MCF 10A (cell line): Measurements from ENCODE around the gene NUP210L. TPM values are rescaled to one million over a fixed set of nuclear protein-coding genes. Genes with fewer than 3 reads are reported as not detected.

Source experiments
- BruUV-seq: library from RNA; stranded (reverse); fragments of 400-500 nt; replicated peaks from 2 replicates; lab custom pipeline; 2021; lab: Mats Ljungman, UMichigan
- CTCF ChIA-PET: fragments of 300-600 bp; sonication (Branson Sonifier 250); formaldehyde crosslinking; extraction: SDS; loops from one replicate; lab custom pipeline; 2021; ENCODE audit warnings: antibody characterized with exemption, inconsistent platforms; lab: Yijun Ruan, JAX
- POLR2A ChIA-PET: fragments of 300-600, 350-650 bp; sonication (Branson Sonifier 250); formaldehyde crosslinking; extraction: SDS; loops from one replicate; lab custom pipeline; 2020; ENCODE audit warnings: antibody characterized with exemption, inconsistent platforms; lab: Yijun Ruan, JAX
- DNase-seq: peaks from one replicate; pipeline ENCODE4 v3.0.0-alpha.2; 2018; ENCODE audit not compliant: unreplicated experiment
- H3K27ac Mint-ChIP-seq: one replicate; pipeline ENCODE4 v1.8.0; 2022; ENCODE audit warnings: mild to moderate bottlenecking, low read depth, mixed read lengths; ENCODE audit not compliant: unreplicated experiment
- H3K27me3 Mint-ChIP-seq: one replicate; pipeline ENCODE4 v1.8.0; 2022; ENCODE audit warnings: mixed read lengths; ENCODE audit not compliant: insufficient read depth, unreplicated experiment
- H3K36me3 Mint-ChIP-seq: one replicate; pipeline ENCODE4 v1.8.0; 2022; ENCODE audit warnings: mild to moderate bottlenecking, moderate library complexity, mixed read lengths; ENCODE audit not compliant: insufficient read depth, unreplicated experiment
- H3K4me1 Mint-ChIP-seq: one replicate; pipeline ENCODE4 v1.8.0; 2022; ENCODE audit warnings: mixed read lengths; ENCODE audit not compliant: insufficient read depth, unreplicated experiment
- H3K4me3 Mint-ChIP-seq: one replicate; pipeline ENCODE4 v1.8.0; 2022; ENCODE audit warnings: mild to moderate bottlenecking, moderate library complexity, mixed read lengths; ENCODE audit not compliant: unreplicated experiment
- H3K9me3 Mint-ChIP-seq: one replicate; pipeline ENCODE4 v1.8.0; 2022; ENCODE audit warnings: mixed read lengths; ENCODE audit not compliant: unreplicated experiment
- CTCF ChIP-seq: fragments of 200-600 bp; IDR thresholded peaks from one replicate; pipeline ENCODE4 v1.8.0; 2022; ENCODE audit warnings: antibody characterized with exemption, mild to moderate bottlenecking; ENCODE audit not compliant: unreplicated experiment
- intact Hi-C: fragments of 100-400 bp; cut with micrococcal nuclease; formaldehyde crosslinking; loops from 2 replicates; pipeline ENCODE4 v1.14.1; 2022
- total RNA-seq: library from RNA; stranded (reverse); gene quantifications from 2 replicates; pipeline ENCODE4 v1.2.3, GENCODE V29; 2022

Gene NUP210L
- total RNA-seq, 1 experiment from 2014 or later: 0.05 TPM

DNA sequence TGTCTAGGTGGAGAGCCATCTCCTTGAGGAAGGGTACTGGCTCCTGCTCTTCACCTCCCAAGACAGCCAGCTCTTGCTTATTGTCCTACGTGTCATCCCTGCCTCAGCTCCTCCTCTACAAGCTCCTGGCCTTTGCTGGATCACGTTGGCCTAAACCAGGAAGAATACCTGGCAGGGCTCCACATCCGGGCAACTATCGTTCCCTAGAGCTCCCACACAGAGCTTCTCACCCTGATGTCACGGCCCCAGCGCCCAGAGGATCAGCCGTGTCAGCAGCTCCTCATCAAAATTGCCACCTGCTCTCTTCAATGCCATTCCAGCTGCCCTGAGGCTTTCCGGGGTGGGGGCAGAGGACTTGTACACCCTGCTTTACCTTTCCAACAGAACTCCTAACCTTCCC lies 38.9 kb upstream of the NUP210L start:
- Mint-ChIP-seq H3K27me3 (peaks cover 23% of the 10 kb centered on the region), H3K9me3 (no peaks in the 10 kb centered on the region), H3K4me1 (peaks cover 19% of the 10 kb centered on the region), H3K27ac (peak overlapping the region; percentile 81), H3K4me3 (no peak overlapping the region), H3K36me3 (no peaks in the 10 kb centered on the region)
- peak; percentile 87 for DNase-seq
- no TSS peak for BruUV-seq
- TF ChIP-seq CTCF: no peak
- intact Hi-C loops: no loop called here
- ChIA-PET POLR2A (interaction anchor here (0.9 to 4.1 kb wide), 9 partner anchors 11 to 218 kb away, joined by 3 to 58 read pairs (median 4); partner anchors contain the start of genes RPS27 and UBAP2L), CTCF (interaction anchor here (0.6 to 1.6 kb wide), 8 partner anchors 10 to 222 kb away, joined by 3 to 5 read pairs (median 3); no protein-coding TSS in a partner anchor)

DNA sequence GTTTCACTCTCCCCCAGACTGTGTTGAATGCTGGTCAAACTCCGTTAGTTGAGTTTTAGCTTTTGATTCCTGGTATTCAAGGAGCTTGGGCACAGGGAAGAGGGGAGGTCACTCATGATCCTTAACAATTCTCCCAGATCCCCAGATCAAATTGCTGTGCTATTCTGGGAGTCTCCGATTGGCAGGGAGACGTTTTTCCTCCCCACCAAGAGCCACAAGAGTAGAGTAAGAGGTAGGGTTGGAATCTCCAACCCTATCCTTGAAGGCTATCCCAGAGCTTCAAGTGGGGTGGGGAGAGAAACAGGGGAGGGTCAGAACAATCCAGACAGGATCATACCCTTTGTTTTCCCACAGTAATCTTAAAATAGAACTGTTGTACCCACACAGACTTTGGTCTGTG lies 37.6 kb upstream of the NUP210L start:
- H3K36me3 Mint-ChIP-seq: no peaks in the 10 kb centered on the region
- peaks cover 19% of the 10 kb centered on the region for H3K4me1 Mint-ChIP-seq
- H3K4me3 Mint-ChIP-seq: no peak overlapping the region
- H3K27ac Mint-ChIP-seq: no peak overlapping the region
- H3K27me3 Mint-ChIP-seq: peaks cover 23% of the 10 kb centered on the region
- H3K9me3 Mint-ChIP-seq: no peaks in the 10 kb centered on the region
- ChIA-PET CTCF (interaction anchor here (0.6 to 1.6 kb wide), 4 partner anchors 9 to 349 kb away, joined by 3 to 5 read pairs (median 3); no protein-coding TSS in a partner anchor), POLR2A (interaction anchor here (0.7 to 2.8 kb wide), 5 partner anchors 8 to 129 kb away, joined by 3 to 13 read pairs (median 4); partner anchors contain the start of genes AQP10 and UBAP2L)
- no TSS peak for BruUV-seq
- no peak for DNase-seq
- TF ChIP-seq CTCF: no peak
- intact Hi-C loops: no loop called here

DNA sequence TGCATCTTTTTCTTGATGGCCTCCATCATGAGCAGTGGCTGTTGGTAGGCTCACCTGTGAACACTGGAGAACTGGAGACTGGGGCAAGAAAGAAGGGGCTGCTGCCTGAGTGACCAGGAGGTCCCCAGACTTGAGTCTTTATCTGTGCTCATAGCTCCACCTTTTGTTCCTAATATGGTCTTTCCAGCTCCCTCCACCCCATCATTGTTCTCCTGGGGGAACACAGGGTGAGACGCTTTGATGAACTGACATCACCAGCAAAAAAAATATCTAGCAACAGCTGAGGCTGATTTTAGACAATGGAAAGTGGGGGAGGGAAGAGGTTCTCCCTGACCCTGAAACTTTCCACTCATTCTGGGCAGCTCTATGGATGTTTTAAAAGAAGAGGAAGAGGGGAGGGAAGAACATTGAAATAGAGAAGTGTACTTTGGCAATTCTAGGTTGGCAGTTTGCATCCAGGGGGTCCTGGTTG lies 37.2 kb upstream of the NUP210L start, which contains the start of gene TPM3:
Gene TPM3, minus strand, starts transcription at position 111 of the 472 bp plus-strand sequence. Its CDS starts 82 bp downstream, at position 29.
- Mint-ChIP-seq H3K9me3 (no peaks in the 10 kb centered on the region), H3K27ac (no peak within 1 kb of the TSS), H3K27me3 (peaks cover 23% of the 10 kb centered on the region), H3K4me3 (no peak within 1 kb of the TSS), H3K36me3 (no peaks in the 10 kb centered on the region), H3K4me1 (peaks cover 16% of the 10 kb centered on the region)
- TF ChIP-seq CTCF: no peak
- BruUV-seq: no TSS peak
- ChIA-PET CTCF (interaction anchor here (0.6 to 1.4 kb wide), 4 partner anchors 11 to 348 kb away, joined by 3 read pairs; no protein-coding TSS in a partner anchor), POLR2A (interaction anchor here (0.6 to 2.8 kb wide), 6 partner anchors 8 to 129 kb away, joined by 3 to 13 read pairs (median 4); partner anchors contain the start of genes AQP10 and UBAP2L)
- intact Hi-C loops: no loop called here
- no peak for DNase-seq

- Mint-ChIP-seq H3K9me3 (no peaks in the 10 kb centered on the region), H3K27me3 (peaks cover 23% of the 10 kb centered on the region), H3K4me3 (no peak overlapping the region), H3K4me1 (peaks cover 11% of the 10 kb centered on the region), H3K27ac (no peak overlapping the region), H3K36me3 (no peaks in the 10 kb centered on the region)
- POLR2A ChIA-PET: interaction anchor here (1.0 to 2.8 kb wide), 4 partner anchors 8 to 81 kb away, joined by 3 to 13 read pairs (median 4); partner anchors contain the start of gene UBAP2L
- CTCF ChIA-PET: interaction anchor here (0.7 to 1.4 kb wide), 5 partner anchors 9 to 144 kb away, joined by 3 to 6 read pairs (median 3); no protein-coding TSS in a partner anchor
- intact Hi-C loops: no loop called here
- BruUV-seq: no TSS peak
- peak; percentile 73 for DNase-seq
- no peak for TF ChIP-seq CTCF
Observed at GRCh38 chr1:154190550-154190949, 35.7 kb upstream of the NUP210L start.
